Stomach (tissue), 9 donors: ENCODE measurements around the gene MEIKIN. TPM values are rescaled to one million over a fixed set of nuclear protein-coding genes. Genes with fewer than 3 reads are reported as not detected.
"Not testable (repeated sequence)": the region's sequence is repeated elsewhere in the genome, so short reads cannot be mapped to it uniquely, and the experiment has no call there.

Experiments used
- DNase-seq, 2 donors: peaks; one replicate each; pipeline versions ENCODE4 v3.0.0 to v3.0.0-alpha.2; 2013 to 2019
- H3K27ac ChIP-seq, 5 donors: fragments of 200-600 bp in 4 of 5; sonication (generic) in 4 of 5; one replicate each; pipeline ENCODE4 v1.5.1; 2013 to 2019; ENCODE audit warnings: mild to moderate bottlenecking in 1 of 5, moderate library complexity in 1 of 5
- H3K27me3 ChIP-seq, 3 donors: fragments of 200-600 bp; sonication (generic); one replicate each; pipeline ENCODE4 v1.5.1; 2017 to 2019; ENCODE audit warnings: mixed run types in 1 of 3
- H3K36me3 ChIP-seq, 4 donors: fragments of 200-600 bp; sonication (generic); 1 replicate in 3 of 4; 2 replicates in 1 of 4; pipeline ENCODE4 v1.5.1; 2016 to 2019
- H3K4me1 ChIP-seq, 4 donors: fragments of 200-600 bp; sonication (generic); one replicate each; pipeline ENCODE4 v1.5.1; 2016 to 2019
- H3K4me3 ChIP-seq, 4 donors: fragments of 200-600 bp; sonication (generic) in 3 of 4; one replicate each; pipeline ENCODE4 v1.5.1; 2016 to 2019; ENCODE audit warnings: mild to moderate bottlenecking in 1 of 4
- H3K9me3 ChIP-seq, 4 donors: fragments of 200-600 bp; sonication (generic); one replicate each; pipeline ENCODE4 v1.5.1; 2016 to 2019
- CTCF ChIP-seq, 7 experiments: fragments of 450-650 bp in 4 of 7; fragments of 200-600 bp in 3 of 7; sonication (generic) in 3 of 7; IDR thresholded peaks; one replicate each; pipeline ENCODE4 v1.5.1; 2016 to 2019; ENCODE audit warnings: antibody characterized with exemption in 7 of 7, control low read depth in 2 of 7, mild to moderate bottlenecking in 1 of 7
- EP300 ChIP-seq: sonication (generic); formaldehyde crosslinking; IDR thresholded peaks from one replicate; pipeline ENCODE4 v1.6.1; 2017; ENCODE audit warnings: antibody characterized with exemption
- POLR2A ChIP-seq, 4 donors: fragments of 450-650 bp; IDR thresholded peaks; one replicate each; pipeline ENCODE4 v1.6.1; 2016; ENCODE audit warnings: antibody characterized with exemption in 4 of 4, control low read depth in 2 of 4, mild to moderate bottlenecking in 1 of 4, moderate library complexity in 1 of 4
- POLR2AphosphoS5 ChIP-seq, 3 donors: sonication (generic); formaldehyde crosslinking; IDR thresholded peaks; one replicate each; pipeline ENCODE4 v1.6.1; 2016; ENCODE audit warnings: antibody characterized with exemption in 3 of 3
- WGBS, 5 donors: extraction: QIAGEN DNeasy Blood & Tissue Kit in 3 of 5; methylation state at CpG; one replicate each; pipeline versions ENCODE4 v1.1.5 to v1.1.7; 2013 to 2018; 5-methylcytosine and 5-hydroxymethylcytosine counted together
- intact Hi-C: fragments of 100-400 bp; cut with DNase I; formaldehyde crosslinking; loops from one replicate; pipeline ENCODE4 v1.15.1; 2023; ENCODE audit warnings: low total_unique reads
- polyA plus RNA-seq, 3 donors: library from polyadenylated mRNA; stranded (reverse); fragments of 200-250 nt; gene quantifications; one replicate each; pipeline ENCODE4 v1.2.3, GENCODE V29; 2013
- total RNA-seq, 5 donors: library from RNA; depleted of rRNA; stranded (reverse); fragments of >200 nt; gene quantifications; one replicate each; pipeline versions ENCODE4 v1.1.0 to v1.2.3, GENCODE V29; 2014 to 2016
- donor health status: healthy with polysubstance abuse.
- donor health status: Bipolar disorder and iron deficiency.
- donor health status: healthy.

MEIKIN gene
- total and polyA plus RNA-seq, 8 donors = 0.37 TPM; not detected in 7

- no peak overlapping the region for H3K4me3 ChIP-seq
- peaks cover 6 to 55% (median 28%) of the 10 kb centered on the region in 4 donors for H3K4me1 ChIP-seq
- WGBS, 5 donors = 86 to 100% (median 90%) methylated on average over 1 of the region's 1 CpG
- H3K27me3 ChIP-seq = no peaks in the 10 kb centered on the region
- no peak overlapping the region for H3K27ac ChIP-seq
- no peaks in the 10 kb centered on the region for H3K9me3 ChIP-seq
- TF ChIP-seq EP300 (no peak), POLR2A (IDR thresholded peaks at IDR 0.05) (no peak), CTCF (IDR thresholded peaks at IDR 0.05) (no peak), POLR2AphosphoS5 (IDR thresholded peaks at IDR 0.05) (no peak)
- H3K36me3 ChIP-seq = no peaks in the 10 kb centered on the region
- no peak for DNase-seq
- intact Hi-C loops = no loop called here
Observed at GRCh38 chr5:131783874-131784273, 161.6 kb downstream of the MEIKIN start.

GRCh38 chr5:131783357-131783756 lies 162.1 kb downstream of the MEIKIN start:
- Histone ChIP-seq H3K9me3 (no peaks in the 10 kb centered on the region), H3K4me1 (peaks cover 6 to 53% (median 26%) of the 10 kb centered on the region in 4 donors), H3K4me3 (no peak overlapping the region), H3K27me3 (no peaks in the 10 kb centered on the region), H3K36me3 (no peaks in the 10 kb centered on the region), H3K27ac (no peak overlapping the region)
- intact Hi-C loops = no loop called here
- WGBS, 5 donors = 76 to 94% (median 79%) methylated on average over 1 of the region's 1 CpG
- DNase-seq = no peak
- TF ChIP-seq CTCF (IDR thresholded peaks at IDR 0.05) (no peak), EP300 (no peak), POLR2A (IDR thresholded peaks at IDR 0.05) (no peak), POLR2AphosphoS5 (IDR thresholded peaks at IDR 0.05) (no peak)

GRCh38 chr5:131782717-131783116 lies 162.7 kb downstream of the MEIKIN start:
- TF ChIP-seq EP300 (no peak), POLR2A (IDR thresholded peaks at IDR 0.05) (no peak), CTCF (IDR thresholded peaks at IDR 0.05) (no peak), POLR2AphosphoS5 (IDR thresholded peaks at IDR 0.05) (no peak)
- Histone ChIP-seq H3K27ac (no peak overlapping the region), H3K27me3 (no peaks in the 10 kb centered on the region), H3K9me3 (no peaks in the 10 kb centered on the region), H3K4me1 (peaks cover 5 to 51% (median 20%) of the 10 kb centered on the region in 4 donors), H3K4me3 (no peak overlapping the region), H3K36me3 (no peaks in the 10 kb centered on the region)
- WGBS, 5 donors = 97 to 99% (median 98%) methylated on average over 11 of the region's 11 CpGs
- intact Hi-C loops = no loop called here
- no peak for DNase-seq

- H3K27ac ChIP-seq, H3K27me3 ChIP-seq, H3K4me3 ChIP-seq, H3K9me3 ChIP-seq, H3K36me3 ChIP-seq, DNase-seq, intact Hi-C loops: not testable (repeated sequence)
- 50 to 91% (median 86%) methylated on average over 1 of the region's 1 CpG; no CpG with 5 or more reads in 2 of the 5 donors for WGBS, 5 donors
- H3K4me1 ChIP-seq = peaks cover 14 to 61% (median 35%) of the 10 kb centered on the region in 4 donors
Observed at GRCh38 chr5:131778141-131778540, 167.3 kb downstream of the MEIKIN start.

- peak in 1 of 2 donors; percentile 30 for DNase-seq
- intact Hi-C loops = no loop called here
- H3K36me3 ChIP-seq = no peaks in the 10 kb centered on the region
- no peak overlapping the region for H3K27ac ChIP-seq
- H3K27me3 ChIP-seq = no peaks in the 10 kb centered on the region
- WGBS, 5 donors = 45 to 71% (median 61%) methylated on average over 1 of the region's 1 CpG
- TF ChIP-seq CTCF (IDR thresholded peaks at IDR 0.05) (no peak), POLR2AphosphoS5 (IDR thresholded peaks at IDR 0.05) (no peak), POLR2A (IDR thresholded peaks at IDR 0.05) (no peak), EP300 (no peak)
- H3K9me3 ChIP-seq = no peaks in the 10 kb centered on the region
- H3K4me3 ChIP-seq = no peak overlapping the region
- peaks cover 22 to 78% (median 47%) of the 10 kb centered on the region in 4 donors for H3K4me1 ChIP-seq
Observed at GRCh38 chr5:131776450-131776849, 169.0 kb downstream of the MEIKIN start.
